BE2C (cell line): ENCODE measurements around the gene DENND1A.

Experiments
- DNase-seq: peaks from one replicate; pipeline ENCODE4 v3.0.0-alpha.2; 2020
- H3K27me3 ChIP-seq: fragments of 250-450 bp; sonication (Bioruptor Pico); 2 replicates; pipeline ENCODE4 v1.5.1; 2020; ENCODE audit warnings: mild to moderate bottlenecking
- H3K36me3 ChIP-seq: fragments of 250-450 bp; sonication (Bioruptor Pico); 2 replicates; pipeline ENCODE4 v1.5.1; 2020; ENCODE audit warnings: mild to moderate bottlenecking
- H3K4me1 ChIP-seq: fragments of 250-450 bp; sonication (Bioruptor Pico); 2 replicates; pipeline ENCODE4 v1.5.1; 2020
- H3K4me3 ChIP-seq: 2 replicates; pipeline ENCODE4 v1.5.1; 2011; ENCODE audit warnings: low read depth, low read length
- H3K9me3 ChIP-seq: fragments of 250-450 bp; sonication (Bioruptor Pico); 2 replicates; pipeline ENCODE4 v1.5.1; 2020
- TF ChIP-seq, protein P1 (sequence below): IDR thresholded peaks from 2 replicates; pipeline ENCODE4 v1.5.1; 2012; ENCODE audit warnings: mild to moderate bottlenecking, low read depth, low read length

The DENND1A gene

DNA sequence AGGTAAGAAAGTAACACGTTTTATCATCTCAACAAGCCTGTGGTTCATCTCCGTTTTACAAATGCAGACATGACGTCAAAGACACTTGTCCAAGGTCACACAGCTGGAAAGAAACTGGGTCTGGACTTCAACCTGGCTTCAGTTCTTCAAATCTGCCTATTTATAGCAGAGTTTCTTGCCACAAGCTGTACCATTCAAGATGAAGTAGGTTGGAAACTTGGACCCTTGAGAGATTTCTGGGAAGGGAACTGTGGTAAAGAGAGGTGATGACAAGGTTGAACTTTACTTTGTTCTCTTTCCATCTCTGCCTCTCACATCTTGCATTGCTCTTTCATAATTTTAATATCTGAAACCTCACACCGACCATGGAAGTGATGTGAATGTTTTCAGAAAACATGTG lies 29.9 kb upstream of the DENND1A start:
- Histone ChIP-seq H3K36me3 (no peaks in the 10 kb centered on the region), H3K4me1 (no peaks in the 10 kb centered on the region), H3K4me3 (no peak overlapping the region), H3K27me3 (no peaks in the 10 kb centered on the region; the same call in 1 of the 2 replicates), H3K9me3 (no peaks in the 10 kb centered on the region)
- TF ChIP-seq, protein P1, sequence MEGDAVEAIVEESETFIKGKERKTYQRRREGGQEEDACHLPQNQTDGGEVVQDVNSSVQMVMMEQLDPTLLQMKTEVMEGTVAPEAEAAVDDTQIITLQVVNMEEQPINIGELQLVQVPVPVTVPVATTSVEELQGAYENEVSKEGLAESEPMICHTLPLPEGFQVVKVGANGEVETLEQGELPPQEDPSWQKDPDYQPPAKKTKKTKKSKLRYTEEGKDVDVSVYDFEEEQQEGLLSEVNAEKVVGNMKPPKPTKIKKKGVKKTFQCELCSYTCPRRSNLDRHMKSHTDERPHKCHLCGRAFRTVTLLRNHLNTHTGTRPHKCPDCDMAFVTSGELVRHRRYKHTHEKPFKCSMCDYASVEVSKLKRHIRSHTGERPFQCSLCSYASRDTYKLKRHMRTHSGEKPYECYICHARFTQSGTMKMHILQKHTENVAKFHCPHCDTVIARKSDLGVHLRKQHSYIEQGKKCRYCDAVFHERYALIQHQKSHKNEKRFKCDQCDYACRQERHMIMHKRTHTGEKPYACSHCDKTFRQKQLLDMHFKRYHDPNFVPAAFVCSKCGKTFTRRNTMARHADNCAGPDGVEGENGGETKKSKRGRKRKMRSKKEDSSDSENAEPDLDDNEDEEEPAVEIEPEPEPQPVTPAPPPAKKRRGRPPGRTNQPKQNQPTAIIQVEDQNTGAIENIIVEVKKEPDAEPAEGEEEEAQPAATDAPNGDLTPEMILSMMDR = no peak
- no peak for DNase-seq

DNA sequence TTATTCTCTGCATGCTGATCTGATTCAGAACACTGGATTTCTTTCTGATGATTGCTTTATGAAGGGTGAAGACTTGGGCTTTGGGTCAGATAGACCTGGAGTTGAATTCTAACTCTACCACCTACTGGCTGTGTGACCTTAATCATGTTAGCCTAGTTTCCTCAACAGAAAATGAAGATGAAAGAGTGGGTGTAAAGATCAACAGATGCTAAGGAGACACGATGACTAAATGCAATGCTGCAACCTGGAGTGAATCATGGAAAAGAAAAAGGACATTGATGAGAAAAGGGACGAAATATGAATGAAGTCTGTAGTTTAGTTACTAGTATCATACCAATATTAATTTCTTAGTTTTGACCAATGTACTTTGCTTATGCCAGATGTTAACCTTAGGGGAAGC lies 27.8 kb upstream of the DENND1A start:
- no peaks in the 10 kb centered on the region for H3K36me3 ChIP-seq
- H3K4me1 ChIP-seq = no peaks in the 10 kb centered on the region
- no peaks in the 10 kb centered on the region for H3K9me3 ChIP-seq
- no peaks in the 10 kb centered on the region for H3K27me3 ChIP-seq
- DNase-seq = no peak
- no peak overlapping the region for H3K4me3 ChIP-seq
- TF ChIP-seq, protein P1 = no peak

DNA sequence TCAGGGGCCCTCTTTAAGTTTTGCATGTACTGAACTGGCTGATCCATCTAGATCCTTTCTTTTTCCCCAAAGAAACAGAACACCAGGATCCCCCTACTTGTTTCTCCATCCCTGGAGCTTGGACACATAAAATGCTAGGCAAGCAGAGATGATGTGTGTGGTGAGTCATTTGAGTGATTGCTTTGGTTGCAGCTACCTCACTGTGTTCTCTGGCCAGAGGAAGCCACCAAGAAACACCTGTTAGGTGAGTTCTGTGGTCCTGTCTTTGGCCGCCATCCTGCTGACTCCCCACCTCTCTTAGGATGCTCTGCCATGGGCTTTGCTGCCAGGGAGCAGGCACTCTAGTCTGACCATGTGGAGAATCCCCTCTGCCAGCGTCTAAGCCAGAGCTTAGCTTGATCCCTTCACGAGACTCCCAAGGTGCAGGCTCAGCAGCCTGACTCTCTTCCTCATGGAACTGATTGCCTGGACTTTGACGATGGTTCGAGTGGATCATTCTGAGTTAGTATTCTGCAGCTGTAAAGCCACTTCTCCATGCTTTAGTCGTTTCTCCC lies 27.3 kb upstream of the DENND1A start:
- H3K9me3 ChIP-seq = no peaks in the 10 kb centered on the region
- TF ChIP-seq, protein P1 = no peak
- H3K4me3 ChIP-seq = no peak overlapping the region
- H3K36me3 ChIP-seq = no peaks in the 10 kb centered on the region
- DNase-seq = no peak
- no peaks in the 10 kb centered on the region for H3K4me1 ChIP-seq
- H3K27me3 ChIP-seq = no peaks in the 10 kb centered on the region

DNA sequence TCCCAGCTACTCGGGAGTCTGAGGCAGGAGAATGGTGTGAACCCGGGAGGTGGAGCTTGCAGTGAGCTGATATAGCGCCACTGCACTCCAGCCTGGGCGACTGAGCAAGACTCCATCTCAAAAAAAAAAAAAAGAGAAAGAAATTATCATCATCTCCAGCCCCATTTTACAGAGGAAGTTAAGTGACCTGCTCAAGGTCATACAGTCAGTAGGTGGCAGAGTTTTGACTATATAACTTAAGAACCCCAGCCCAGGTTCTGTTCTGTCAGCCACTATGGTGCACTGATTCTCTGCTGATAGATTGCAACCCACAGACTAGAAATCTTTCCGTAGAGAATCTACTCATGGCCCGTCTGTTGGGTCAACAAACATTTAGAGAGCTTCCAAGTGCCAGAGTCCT lies 25.7 kb upstream of the DENND1A start:
- H3K4me3 ChIP-seq = no peak overlapping the region

DNA sequence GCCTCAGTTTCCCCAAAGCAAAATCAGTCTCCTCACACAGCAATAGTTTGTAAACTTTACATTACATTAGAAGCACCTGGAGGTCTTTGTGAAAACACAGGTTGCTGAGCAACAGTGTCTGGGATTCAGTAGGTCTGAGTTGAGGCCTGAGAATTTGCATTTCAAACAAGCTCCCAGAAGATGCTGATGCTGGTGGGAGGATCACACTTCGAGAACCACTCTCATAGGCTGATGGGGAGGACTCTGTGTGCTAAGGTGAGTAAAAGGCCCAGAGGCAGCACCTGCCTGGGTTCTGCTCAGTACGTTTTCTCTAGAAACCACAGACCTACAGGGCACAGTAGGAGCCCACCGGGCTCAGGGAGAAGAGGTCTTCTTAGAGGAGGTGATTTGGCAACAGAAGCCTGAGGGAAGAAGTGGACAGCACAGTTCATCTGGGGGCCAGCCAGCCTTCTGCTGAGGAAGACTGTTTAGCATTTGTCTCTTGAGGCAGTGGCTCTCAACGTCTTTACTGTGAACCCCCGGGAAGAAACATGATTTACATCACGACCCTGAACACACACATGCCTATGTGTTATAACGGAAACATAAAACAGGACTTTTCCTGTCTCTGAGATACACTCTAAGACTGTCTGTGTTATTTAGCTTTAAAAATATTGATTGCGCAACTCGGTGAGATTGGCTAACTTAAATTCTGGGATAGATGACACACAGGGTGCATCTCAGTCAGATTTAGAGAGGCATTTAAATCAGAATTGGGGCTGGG lies 24.8 kb upstream of the DENND1A start:
- Histone ChIP-seq H3K9me3 (no peaks in the 10 kb centered on the region), H3K4me3 (no peak overlapping the region), H3K27me3 (no peaks in the 10 kb centered on the region), H3K36me3 (no peaks in the 10 kb centered on the region), H3K4me1 (no peaks in the 10 kb centered on the region)
- TF ChIP-seq, protein P1 = no peak
- no peak for DNase-seq

More for the DNA sequence above, 25.7 kb upstream of the DENND1A start:
- DNase-seq = no peak
- Histone ChIP-seq H3K9me3 (no peaks in the 10 kb centered on the region), H3K4me1 (no peaks in the 10 kb centered on the region), H3K36me3 (no peaks in the 10 kb centered on the region), H3K27me3 (no peaks in the 10 kb centered on the region)
- TF ChIP-seq, protein P1 = no peak
